ENCODE measurements around the gene ERMP1.
A peak's percentile ranks its signal among the peaks of the same experiment; 100 is the strongest.

Gene ERMP1

DNA sequence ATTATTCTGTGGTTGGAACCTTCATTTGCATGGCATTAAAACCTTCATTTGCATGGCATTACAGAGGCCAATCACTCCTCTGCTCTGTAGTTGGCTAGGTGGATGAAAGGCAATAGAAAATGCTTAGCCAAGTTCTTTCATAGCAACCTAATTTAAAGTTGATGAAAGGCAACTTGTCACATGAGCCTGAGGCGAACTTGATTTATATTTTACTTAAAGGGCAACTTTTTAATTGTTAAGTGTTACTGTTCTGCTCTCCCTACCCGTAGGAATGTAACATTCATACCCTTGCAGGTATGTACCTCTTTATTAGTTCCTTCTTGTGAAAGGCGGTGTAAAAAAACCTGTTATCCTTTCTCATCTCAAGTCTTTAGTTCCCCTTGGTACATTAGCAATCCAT is 7.9 kb upstream of the ERMP1 start:
- H3K4me3 ChIP-seq (ENCODE audit: low read length): no peak overlapping the region
- no peak overlapping the region for H3K4me2 ChIP-seq (ENCODE audit: low read depth, low read length)
- no peaks in the 10 kb centered on the region for H3K79me2 ChIP-seq (ENCODE audit: low read length)
- H3K27ac ChIP-seq (ENCODE audit: low read length): no peak overlapping the region
- no peaks in the 10 kb centered on the region for H3K9me3 ChIP-seq (replicated peaks; ENCODE audit: insufficient read depth, low read length)
- H3K9me2 ChIP-seq (replicated peaks; ENCODE audit: insufficient read depth, low read length): no peaks in the 10 kb centered on the region
- no peak for DNase-seq
- no peaks in the 10 kb centered on the region for H4K20me1 ChIP-seq (ENCODE audit: insufficient read depth, low read length)
- H2AFZ ChIP-seq (ENCODE audit: low read length): no peak overlapping the region
- no peak overlapping the region for H3K9ac ChIP-seq (ENCODE audit: low read length)
- H3K4me1 ChIP-seq (ENCODE audit: low read length): peaks cover 15% of the 10 kb centered on the region
- H3K36me3 ChIP-seq (replicated peaks; ENCODE audit: insufficient read depth, low read length): no peaks in the 10 kb centered on the region
- TF ChIP-seq, protein P1, sequence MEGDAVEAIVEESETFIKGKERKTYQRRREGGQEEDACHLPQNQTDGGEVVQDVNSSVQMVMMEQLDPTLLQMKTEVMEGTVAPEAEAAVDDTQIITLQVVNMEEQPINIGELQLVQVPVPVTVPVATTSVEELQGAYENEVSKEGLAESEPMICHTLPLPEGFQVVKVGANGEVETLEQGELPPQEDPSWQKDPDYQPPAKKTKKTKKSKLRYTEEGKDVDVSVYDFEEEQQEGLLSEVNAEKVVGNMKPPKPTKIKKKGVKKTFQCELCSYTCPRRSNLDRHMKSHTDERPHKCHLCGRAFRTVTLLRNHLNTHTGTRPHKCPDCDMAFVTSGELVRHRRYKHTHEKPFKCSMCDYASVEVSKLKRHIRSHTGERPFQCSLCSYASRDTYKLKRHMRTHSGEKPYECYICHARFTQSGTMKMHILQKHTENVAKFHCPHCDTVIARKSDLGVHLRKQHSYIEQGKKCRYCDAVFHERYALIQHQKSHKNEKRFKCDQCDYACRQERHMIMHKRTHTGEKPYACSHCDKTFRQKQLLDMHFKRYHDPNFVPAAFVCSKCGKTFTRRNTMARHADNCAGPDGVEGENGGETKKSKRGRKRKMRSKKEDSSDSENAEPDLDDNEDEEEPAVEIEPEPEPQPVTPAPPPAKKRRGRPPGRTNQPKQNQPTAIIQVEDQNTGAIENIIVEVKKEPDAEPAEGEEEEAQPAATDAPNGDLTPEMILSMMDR (IDR thresholded peaks at IDR 0.05; ENCODE audit: low read length): no peak
- TF ChIP-seq EZH2phosphoT487 (IDR thresholded peaks at IDR 0.05; ENCODE audit: low read length) (no peak), EZH2 (optimal IDR thresholded peaks at IDR 0.05; ENCODE audit: low read depth, low read length) (no peak)
- no peaks in the 10 kb centered on the region for H3K27me3 ChIP-seq (replicated peaks; ENCODE audit: insufficient read depth, low read length)
- H3F3A ChIP-seq (ENCODE audit: insufficient read depth, low read length): no peaks in the 10 kb centered on the region

DNA sequence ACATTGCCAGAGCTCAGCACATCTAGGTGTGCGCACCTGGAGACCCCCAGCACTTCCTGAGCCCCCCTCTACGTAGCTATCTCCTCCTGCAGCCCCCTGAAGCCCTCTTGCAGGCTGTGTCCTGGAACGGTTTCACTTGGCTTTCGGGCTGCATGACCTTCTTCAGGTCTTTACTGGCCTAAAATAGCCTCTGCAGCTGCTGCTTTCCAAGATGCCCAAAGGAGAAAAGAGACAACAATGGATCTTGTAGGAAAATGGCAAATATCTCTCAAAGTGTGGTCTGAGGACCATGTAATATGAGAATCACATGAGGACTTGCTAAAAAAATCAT is 6.6 kb upstream of the ERMP1 start:
- H3K9ac ChIP-seq (ENCODE audit: low read length): no peak overlapping the region
- H3K27me3 ChIP-seq (replicated peaks; ENCODE audit: insufficient read depth, low read length): no peaks in the 10 kb centered on the region
- H3K4me3 ChIP-seq (ENCODE audit: low read length): no peak overlapping the region
- no peaks in the 10 kb centered on the region for H3F3A ChIP-seq (ENCODE audit: insufficient read depth, low read length)
- no peaks in the 10 kb centered on the region for H4K20me1 ChIP-seq (ENCODE audit: insufficient read depth, low read length)
- no peaks in the 10 kb centered on the region for H3K36me3 ChIP-seq (replicated peaks; ENCODE audit: insufficient read depth, low read length)
- no peak overlapping the region for H3K27ac ChIP-seq (ENCODE audit: low read length)
- TF ChIP-seq, protein P1 (IDR thresholded peaks at IDR 0.05; ENCODE audit: low read length): no peak
- TF ChIP-seq EZH2 (optimal IDR thresholded peaks at IDR 0.05; ENCODE audit: low read depth, low read length) (no peak), EZH2phosphoT487 (IDR thresholded peaks at IDR 0.05; ENCODE audit: low read length) (no peak)
- DNase-seq: no peak
- H2AFZ ChIP-seq (ENCODE audit: low read length): peak overlapping the region; percentile 39; the same call in 1 of the 2 replicates
- peak overlapping the region; percentile 25 for H3K4me2 ChIP-seq (ENCODE audit: low read depth, low read length)
- peaks cover 11% of the 10 kb centered on the region for H3K4me1 ChIP-seq (ENCODE audit: low read length)
- H3K79me2 ChIP-seq (ENCODE audit: low read length): no peaks in the 10 kb centered on the region
- no peaks in the 10 kb centered on the region for H3K9me3 ChIP-seq (replicated peaks; ENCODE audit: insufficient read depth, low read length)
- no peaks in the 10 kb centered on the region for H3K9me2 ChIP-seq (replicated peaks; ENCODE audit: insufficient read depth, low read length)

DNA sequence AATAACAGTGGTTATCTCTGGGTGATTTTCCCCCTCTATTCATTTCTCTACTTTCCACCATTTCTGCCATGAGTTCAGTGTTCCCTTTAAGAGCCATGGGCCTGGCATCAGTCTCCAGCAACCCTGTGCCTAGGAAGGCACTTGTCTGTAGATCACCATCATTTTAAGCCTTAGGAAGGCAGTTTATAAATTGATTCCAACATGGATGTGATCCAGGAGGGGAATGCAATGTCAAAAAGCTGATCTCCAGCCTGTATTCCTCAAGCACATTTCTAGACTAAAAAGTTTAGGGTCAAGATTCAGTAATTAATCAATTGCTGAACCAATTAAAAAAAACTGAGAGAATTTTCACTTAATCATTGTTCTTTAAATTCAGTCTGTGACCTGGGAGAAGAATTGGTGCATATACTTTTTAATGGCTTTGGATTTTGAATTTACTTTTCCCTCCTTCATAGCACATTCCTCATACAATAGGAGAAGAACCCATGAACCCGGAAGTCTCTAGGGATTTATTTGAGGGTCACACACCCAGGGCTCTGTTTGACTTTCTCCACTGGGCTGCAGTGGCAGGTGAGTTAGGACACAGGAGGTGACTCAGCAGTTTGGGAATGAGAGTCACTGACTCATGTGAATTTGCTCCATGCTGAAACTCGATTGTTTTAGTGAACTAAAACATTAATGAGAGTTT is 6.1 kb upstream of the ERMP1 start:
- peak; percentile 53 for DNase-seq
- Histone ChIP-seq H3F3A (ENCODE audit: insufficient read depth, low read length) (no peaks in the 10 kb centered on the region), H4K20me1 (ENCODE audit: insufficient read depth, low read length) (no peaks in the 10 kb centered on the region), H3K36me3 (replicated peaks; ENCODE audit: insufficient read depth, low read length) (no peaks in the 10 kb centered on the region), H3K4me1 (ENCODE audit: low read length) (peaks cover 11% of the 10 kb centered on the region), H3K4me2 (ENCODE audit: low read depth, low read length) (peak overlapping the region; percentile 25), H2AFZ (ENCODE audit: low read length) (peak overlapping the region; percentile 39; the same call in 1 of the 2 replicates), H3K9me2 (replicated peaks; ENCODE audit: insufficient read depth, low read length) (no peaks in the 10 kb centered on the region), H3K9me3 (replicated peaks; ENCODE audit: insufficient read depth, low read length) (no peaks in the 10 kb centered on the region), H3K27ac (ENCODE audit: low read length) (no peak overlapping the region), H3K9ac (ENCODE audit: low read length) (no peak overlapping the region), H3K27me3 (replicated peaks; ENCODE audit: insufficient read depth, low read length) (no peaks in the 10 kb centered on the region), H3K4me3 (ENCODE audit: low read length) (no peak overlapping the region), H3K79me2 (ENCODE audit: low read length) (no peaks in the 10 kb centered on the region)
- TF ChIP-seq EZH2phosphoT487 (IDR thresholded peaks at IDR 0.05; ENCODE audit: low read length): no peak
- no peak for TF ChIP-seq EZH2 (optimal IDR thresholded peaks at IDR 0.05; ENCODE audit: low read depth, low read length)

DNA sequence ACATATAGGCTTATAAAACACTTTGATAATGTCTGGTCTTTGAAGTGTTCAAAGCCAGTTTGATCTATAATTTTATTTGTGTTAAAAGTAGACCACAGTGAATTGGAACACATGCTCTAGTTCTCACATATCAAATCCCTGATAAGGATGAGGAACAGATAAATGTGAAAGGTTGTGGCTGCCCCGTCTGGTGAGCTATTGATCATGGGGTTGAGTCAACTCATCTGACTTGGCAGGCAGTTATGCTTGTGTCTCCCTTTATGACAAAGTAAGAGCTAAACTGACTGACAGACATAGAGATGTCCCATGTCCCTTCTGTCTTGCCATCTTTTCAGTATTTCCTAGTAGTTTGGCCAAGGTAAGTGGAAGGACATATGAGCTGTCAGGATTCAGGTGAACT is 2.9 kb upstream of the ERMP1 start:
- TF ChIP-seq EZH2 (optimal IDR thresholded peaks at IDR 0.05; ENCODE audit: low read depth, low read length): no peak
- TF ChIP-seq, protein P1 (IDR thresholded peaks at IDR 0.05; ENCODE audit: low read length): no peak
- no peak for TF ChIP-seq EZH2phosphoT487 (IDR thresholded peaks at IDR 0.05; ENCODE audit: low read length)

More for the DNA sequence above, 2.9 kb upstream of the ERMP1 start:
- H3K9ac ChIP-seq (ENCODE audit: low read length): no peak overlapping the region
- no peaks in the 10 kb centered on the region for H4K20me1 ChIP-seq (ENCODE audit: insufficient read depth, low read length)
- H3F3A ChIP-seq (ENCODE audit: insufficient read depth, low read length): no peaks in the 10 kb centered on the region
- H3K27ac ChIP-seq (ENCODE audit: low read length): no peak overlapping the region
- no peak overlapping the region for H3K4me2 ChIP-seq (ENCODE audit: low read depth, low read length)
- no peaks in the 10 kb centered on the region for H3K27me3 ChIP-seq (replicated peaks; ENCODE audit: insufficient read depth, low read length)
- H3K4me1 ChIP-seq (ENCODE audit: low read length): peaks cover 20% of the 10 kb centered on the region
- H3K9me2 ChIP-seq (replicated peaks; ENCODE audit: insufficient read depth, low read length): no peaks in the 10 kb centered on the region
- no peak overlapping the region for H2AFZ ChIP-seq (ENCODE audit: low read length)
- H3K4me3 ChIP-seq (ENCODE audit: low read length): no peak overlapping the region
- peaks cover 18% of the 10 kb centered on the region for H3K79me2 ChIP-seq (ENCODE audit: low read length)
- no peak for DNase-seq
- no peaks in the 10 kb centered on the region for H3K36me3 ChIP-seq (replicated peaks; ENCODE audit: insufficient read depth, low read length)
- H3K9me3 ChIP-seq (replicated peaks; ENCODE audit: insufficient read depth, low read length): no peaks in the 10 kb centered on the region
